ENCODE data around the gene PHYHIPL.

Gene PHYHIPL

GRCh38 chr10:59285073-59285472, 108.6 kb downstream of the PHYHIPL start:
- no peak overlapping the region for H3K9ac ChIP-seq (ENCODE audit: low read length)
- no peaks in the 10 kb centered on the region for H3K27me3 ChIP-seq (ENCODE audit: control insufficient read depth, insufficient read depth, low read length)
- H3K4me3 ChIP-seq (ENCODE audit: low read length) = no peak overlapping the region
- no peaks in the 10 kb centered on the region for H3K4me1 ChIP-seq (ENCODE audit: control insufficient read depth, insufficient read depth, low read length)
- no peaks in the 10 kb centered on the region for H3K36me3 ChIP-seq (ENCODE audit: control insufficient read depth, insufficient read depth, low read length)
- H3K9me3 ChIP-seq (ENCODE audit: control insufficient read depth, low read length) = no peaks in the 10 kb centered on the region

GRCh38 chr10:59285848-59286247, 109.4 kb downstream of the PHYHIPL start:
- Histone ChIP-seq H3K36me3 (ENCODE audit: control insufficient read depth, insufficient read depth, low read length) (no peaks in the 10 kb centered on the region), H3K27me3 (ENCODE audit: control insufficient read depth, insufficient read depth, low read length) (no peaks in the 10 kb centered on the region), H3K9me3 (ENCODE audit: control insufficient read depth, low read length) (no peaks in the 10 kb centered on the region), H3K4me1 (ENCODE audit: control insufficient read depth, insufficient read depth, low read length) (no peaks in the 10 kb centered on the region), H3K9ac (ENCODE audit: low read length) (no peak overlapping the region), H3K4me3 (ENCODE audit: low read length) (no peak overlapping the region)

GRCh38 chr10:59287587-59288255, 111.3 kb downstream of the PHYHIPL start:
- H3K27me3 ChIP-seq (ENCODE audit: control insufficient read depth, insufficient read depth, low read length) = no peaks in the 10 kb centered on the region
- no peaks in the 10 kb centered on the region for H3K36me3 ChIP-seq (ENCODE audit: control insufficient read depth, insufficient read depth, low read length)
- H3K9me3 ChIP-seq (ENCODE audit: control insufficient read depth, low read length) = no peaks in the 10 kb centered on the region
- no peak overlapping the region for H3K4me3 ChIP-seq (ENCODE audit: low read length)
- no peak overlapping the region for H3K9ac ChIP-seq (ENCODE audit: low read length)
- no peaks in the 10 kb centered on the region for H3K4me1 ChIP-seq (ENCODE audit: control insufficient read depth, insufficient read depth, low read length)

- no peak overlapping the region for H3K9ac ChIP-seq (ENCODE audit: low read length)
- no peaks in the 10 kb centered on the region for H3K36me3 ChIP-seq (ENCODE audit: control insufficient read depth, insufficient read depth, low read length)
- H3K27me3 ChIP-seq (ENCODE audit: control insufficient read depth, insufficient read depth, low read length) = no peaks in the 10 kb centered on the region
- H3K9me3 ChIP-seq (ENCODE audit: control insufficient read depth, low read length) = no peaks in the 10 kb centered on the region
- no peaks in the 10 kb centered on the region for H3K4me1 ChIP-seq (ENCODE audit: control insufficient read depth, insufficient read depth, low read length)
- no peak overlapping the region for H3K4me3 ChIP-seq (ENCODE audit: low read length)
These were observed 113.4 kb downstream of the PHYHIPL start for GRCh38 chr10:59289853-59290252.

- Histone ChIP-seq H3K4me1 (ENCODE audit: control insufficient read depth, insufficient read depth, low read length) (no peaks in the 10 kb centered on the region), H3K9ac (ENCODE audit: low read length) (no peak overlapping the region)
These were observed 114.0 kb downstream of the PHYHIPL start for GRCh38 chr10:59290448-59290847.

More at GRCh38 chr10:59290448-59290847, 114.0 kb downstream of the PHYHIPL start:
- Histone ChIP-seq H3K4me3 (ENCODE audit: low read length) (no peak overlapping the region), H3K27me3 (ENCODE audit: control insufficient read depth, insufficient read depth, low read length) (no peaks in the 10 kb centered on the region), H3K9me3 (ENCODE audit: control insufficient read depth, low read length) (no peaks in the 10 kb centered on the region), H3K36me3 (ENCODE audit: control insufficient read depth, insufficient read depth, low read length) (no peaks in the 10 kb centered on the region)

All from mucosa of stomach (tissue), 1 donor.